NCI-H1092 (cell line): ENCODE measurements around the gene PGF.

Experiments used
- DNase-seq: peaks from one replicate; lab custom pipeline; 2025; lab: John Stamatoyannopoulos, UW

PGF gene

DNA sequence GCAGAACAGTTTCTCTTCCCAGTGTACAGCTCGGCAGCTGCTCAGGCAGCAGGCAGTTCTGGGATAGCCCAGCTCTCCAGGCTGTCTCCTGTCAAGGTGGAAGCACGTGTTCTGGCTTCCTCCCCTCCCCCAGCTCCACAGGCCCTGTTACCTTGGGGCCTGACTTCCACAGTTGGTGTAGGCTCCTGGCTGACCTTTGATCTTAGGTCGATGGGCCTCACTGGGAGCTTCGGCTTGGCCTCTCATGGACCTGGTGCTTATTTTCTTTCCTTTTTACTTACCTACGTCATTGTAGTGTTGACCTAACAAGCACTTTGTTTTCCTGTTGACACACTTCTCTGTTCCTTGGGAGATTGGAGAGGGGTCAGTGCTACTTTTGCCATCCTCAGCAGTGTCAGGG is 56.7 kb downstream of the PGF start:
- no peak for DNase-seq

DNA sequence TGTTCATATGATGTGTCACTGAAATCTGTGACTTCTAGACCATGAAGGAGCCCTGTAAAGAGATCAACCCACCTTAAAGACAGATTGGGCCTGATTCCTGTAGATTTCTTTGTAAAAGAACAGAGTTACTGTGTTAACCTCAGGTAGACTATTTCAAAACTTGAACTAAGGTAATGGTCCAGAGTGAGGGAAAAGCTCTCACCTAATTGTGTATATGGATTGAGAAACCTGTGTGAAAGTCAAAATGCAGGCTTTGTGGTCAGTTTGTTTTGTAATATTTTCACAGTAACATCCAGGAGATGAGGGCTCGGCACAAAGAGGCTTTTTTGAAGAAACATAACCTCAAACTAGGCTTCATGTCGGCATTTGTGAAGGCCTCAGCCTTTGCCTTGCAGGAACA is 57.3 kb downstream of the PGF start:
- no peak for DNase-seq

- no peak for DNase-seq
Measured at GRCh38 chr14:74897642-74898041, 57.8 kb downstream of the PGF start.

DNA sequence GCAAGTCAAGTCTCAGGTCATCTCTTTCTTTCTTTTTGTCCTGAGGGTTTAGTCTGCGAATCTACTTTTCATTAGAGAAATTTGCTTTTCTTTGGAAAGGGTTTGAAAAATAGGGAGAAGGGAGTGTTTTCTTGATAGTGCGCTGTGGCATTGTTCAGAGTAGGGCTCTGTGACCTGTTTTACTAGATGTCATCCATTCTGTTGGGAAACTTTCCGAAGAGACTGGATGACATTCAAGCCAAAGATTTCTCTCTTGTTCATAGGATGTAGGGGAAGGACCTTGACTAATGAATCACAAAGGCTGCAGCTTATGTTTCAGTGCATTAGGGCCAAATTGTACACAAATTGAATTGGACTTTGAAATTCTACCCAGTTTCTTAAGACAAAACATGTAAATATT is 59.0 kb downstream of the PGF start:
- DNase-seq, result no peak

DNA sequence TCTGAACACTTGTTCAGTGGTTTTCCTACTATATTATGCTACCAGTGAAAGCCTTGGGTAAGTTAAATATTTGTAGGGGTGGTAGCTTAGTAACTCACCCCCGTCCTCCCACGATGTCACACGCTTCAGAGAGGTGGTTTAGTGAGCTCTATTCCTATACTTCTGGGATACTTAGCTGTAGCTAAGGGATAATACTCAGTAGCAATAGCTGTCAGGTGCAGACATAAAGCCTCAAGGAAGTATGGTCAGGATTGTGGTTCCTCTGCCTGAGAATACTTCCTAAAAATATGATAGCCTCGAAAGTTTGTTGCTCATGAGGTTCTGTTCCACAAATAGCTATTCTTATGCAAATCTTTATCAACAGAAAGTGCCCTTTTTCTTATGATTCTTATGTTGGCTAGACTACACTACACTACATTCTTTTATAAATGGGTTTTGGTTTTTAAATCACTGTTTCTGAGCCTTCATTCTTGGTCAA is 61.7 kb downstream of the PGF start:
- no peak for DNase-seq

GRCh38 chr14:74892745-74893144 is 62.7 kb downstream of the PGF start:
- no peak for DNase-seq

DNA sequence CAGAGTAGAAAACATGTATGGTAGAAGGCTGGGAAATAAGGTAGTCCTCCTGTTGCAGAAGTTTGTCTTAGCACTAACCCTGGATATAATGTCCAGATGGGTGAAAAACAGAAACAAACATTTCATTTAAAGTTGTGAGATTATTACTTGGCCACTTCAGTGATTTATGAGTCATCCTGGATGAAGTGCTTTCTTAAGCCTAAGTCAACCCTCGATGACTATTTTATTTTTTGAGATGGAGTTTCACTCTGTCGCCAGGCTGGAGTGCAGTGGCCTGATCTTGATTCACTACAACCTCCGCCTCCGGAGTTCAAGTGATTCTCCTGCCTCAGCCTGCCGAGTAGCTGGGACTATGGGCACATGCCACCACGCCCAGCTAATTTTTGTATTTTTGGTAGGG is 63.5 kb downstream of the PGF start:
- DNase-seq, result no peak
